SK-N-SH (cell line): ENCODE data around the gene SPATA32. TPM values are rescaled to one million over a fixed set of nuclear protein-coding genes. Genes with fewer than 3 reads are reported as not detected.
A peak's percentile ranks its signal among the peaks of the same experiment; 100 is the strongest.

ENCODE experiments used
- CTCF ChIA-PET: fragments of 300-600, 350-600 bp; formaldehyde crosslinking; extraction: SDS; loops from one replicate; lab custom pipeline; 2021; lab: Yijun Ruan, JAX
- POLR2A ChIA-PET: fragments of 350-600 bp; sonication (Branson Sonifier 250); formaldehyde crosslinking; extraction: SDS; loops from one replicate; lab custom pipeline; 2020; ENCODE audit warnings: antibody characterized with exemption, inconsistent platforms; lab: Yijun Ruan, JAX
- DNase-seq: peaks from one replicate; pipeline ENCODE4 v3.0.0; 2012
- H2AFZ ChIP-seq: fragments of 200-600 bp; sonication (generic); 2 replicates; pipeline ENCODE4 v1.8.1; 2016; ENCODE audit warnings: antibody characterized with exemption, mild to moderate bottlenecking, low read depth
- H3F3A ChIP-seq: fragments of 200-600 bp; sonication (generic); replicated peaks from 2 replicates; pipeline ENCODE3; 2016; ENCODE audit warnings: antibody characterized with exemption, mild to moderate bottlenecking; ENCODE audit not compliant: insufficient read depth
- H3K27ac ChIP-seq, 2 experiments: fragments of 200-500 bp in 1 of 2; fragments of 200-600 bp in 1 of 2; sonication (Bioruptor generic) in 1 of 2; sonication (generic), shearing (Covaris generic) in 1 of 2; 2 replicates each; pipeline versions ENCODE4 v1.5.1 to v1.6.1; 2014 to 2016; ENCODE audit warnings: low read depth in 2 of 2, inconsistent platforms in 1 of 2, low read length in 1 of 2, mild to moderate bottlenecking in 1 of 2, mixed read lengths in 1 of 2
- H3K27me3 ChIP-seq: fragments of 200-600 bp; sonication (generic), shearing (Covaris generic); 2 replicates; pipeline ENCODE4 v1.6.1; 2016; ENCODE audit warnings: mixed run types; ENCODE audit not compliant: insufficient read depth
- H3K36me3 ChIP-seq, 2 experiments: fragments of 200-500 bp in 1 of 2; fragments of 200-600 bp in 1 of 2; sonication (Bioruptor generic) in 1 of 2; sonication (generic) in 1 of 2; replicated peaks in 1 of 2; 2 replicates each; pipeline versions ENCODE3 to v1.5.1; 2014 to 2016; ENCODE audit warnings: low read length in 1 of 2, mild to moderate bottlenecking in 1 of 2; ENCODE audit not compliant: insufficient read depth in 2 of 2, control insufficient read depth in 1 of 2
- H3K4me1 ChIP-seq, 2 experiments: fragments of 200-500 bp in 1 of 2; fragments of 200-600 bp in 1 of 2; sonication (Bioruptor generic) in 1 of 2; sonication (generic), shearing (Covaris generic) in 1 of 2; 2 replicates each; pipeline versions ENCODE4 v1.5.1 to v1.6.1; 2014 to 2016; ENCODE audit warnings: low read depth in 1 of 2, low read length in 1 of 2, mixed run types in 1 of 2; ENCODE audit not compliant: insufficient read depth in 2 of 2, control insufficient read depth in 1 of 2
- H3K4me2 ChIP-seq: fragments of 200-600 bp; sonication (generic), shearing (Covaris generic); 2 replicates; pipeline ENCODE4 v1.6.1; 2017; ENCODE audit warnings: mixed run types
- H3K4me3 ChIP-seq, 2 experiments: fragments of 200-500 bp in 1 of 2; fragments of 200-600 bp in 1 of 2; sonication (Bioruptor generic) in 1 of 2; sonication (generic), shearing (Covaris generic) in 1 of 2; 2 replicates each; pipeline versions ENCODE4 v1.5.1 to v1.8.1; 2014 to 2016; ENCODE audit warnings: low read depth in 2 of 2, inconsistent platforms in 1 of 2, low read length in 1 of 2, mild to moderate bottlenecking in 1 of 2, mixed read lengths in 1 of 2, moderate library complexity in 1 of 2
- H3K79me2 ChIP-seq: fragments of 200-600 bp; sonication (generic); 2 replicates; pipeline ENCODE4 v1.8.1; 2017; ENCODE audit warnings: mild to moderate bottlenecking; ENCODE audit not compliant: insufficient read depth
- H3K9ac ChIP-seq: fragments of 200-600 bp; sonication (generic); 2 replicates; pipeline ENCODE4 v1.6.1; 2017; ENCODE audit warnings: mixed run types
- H3K9me2 ChIP-seq: fragments of 200-600 bp; sonication (generic); 2 replicates; pipeline ENCODE4 v1.6.1; 2017; ENCODE audit warnings: mixed run types
- H3K9me3 ChIP-seq: fragments of 200-600 bp; sonication (generic); 2 replicates; pipeline ENCODE4 v1.6.1; 2017; ENCODE audit warnings: mixed run types, mild to moderate bottlenecking, moderate library complexity
- H4K20me1 ChIP-seq: fragments of 200-600 bp; sonication (generic); 2 replicates; pipeline ENCODE4 v1.6.1; 2017; ENCODE audit warnings: mild to moderate bottlenecking, mixed run types; ENCODE audit not compliant: insufficient read depth
- CTCF ChIP-seq: fragments of 200-600 bp; sonication (generic); IDR thresholded peaks from 2 replicates; pipeline ENCODE4 v1.6.1; 2017; ENCODE audit warnings: antibody characterized with exemption, mild to moderate bottlenecking, moderate library complexity
- EP300 ChIP-seq, 2 experiments: IDR thresholded peaks; 2 replicates each; pipeline versions ENCODE4 v1.4.0 to v1.6.1; 2012; ENCODE audit warnings: borderline replicate concordance in 1 of 2, low read depth in 1 of 2, low read length in 1 of 2
- FOXJ3 ChIP-seq: sonication (generic); formaldehyde crosslinking; IDR thresholded peaks from 2 replicates; pipeline ENCODE4 v1.5.1; 2020; ENCODE audit warnings: mild to moderate bottlenecking, missing genetic modification reagents
- FOXM1 ChIP-seq: IDR thresholded peaks from 2 replicates; pipeline ENCODE4 v1.4.0; 2012; ENCODE audit warnings: low read depth, mild to moderate bottlenecking
- GABPA ChIP-seq: IDR thresholded peaks from 2 replicates; pipeline ENCODE4 v1.4.0; 2012; ENCODE audit warnings: low read depth, mild to moderate bottlenecking
- GATA2 ChIP-seq: sonication (generic); formaldehyde crosslinking; IDR thresholded peaks from 2 replicates; pipeline ENCODE4 v1.5.0; 2020; ENCODE audit warnings: mild to moderate bottlenecking, missing genetic modification reagents
- IRF3 ChIP-seq: fragments of 150-350 bp; IDR thresholded peaks from 2 replicates; pipeline ENCODE4 v1.6.1; 2016; ENCODE audit warnings: mild to moderate bottlenecking, low read depth, low read length
- MEF2A ChIP-seq: IDR thresholded peaks from 2 replicates; pipeline ENCODE4 v1.4.0; 2012; ENCODE audit warnings: low read depth, borderline replicate concordance
- MXI1 ChIP-seq: IDR thresholded peaks from 2 replicates; pipeline ENCODE4 v1.6.1; 2012; ENCODE audit warnings: mild to moderate bottlenecking, low read depth, low read length, improper control_type of control experiment
- NRF1 ChIP-seq: IDR thresholded peaks from 2 replicates; pipeline ENCODE4 v1.6.1; 2012; ENCODE audit warnings: low read depth, mild to moderate bottlenecking, low read length
- POLR2AphosphoS5 ChIP-seq: IDR thresholded peaks from 2 replicates; pipeline ENCODE4 v1.6.1; 2012; ENCODE audit warnings: low read depth, low read length
- RAD21 ChIP-seq: IDR thresholded peaks from 2 replicates; pipeline ENCODE4 v1.6.1; 2012; ENCODE audit warnings: mild to moderate bottlenecking, low read length
- REST ChIP-seq: IDR thresholded peaks from 2 replicates; pipeline ENCODE4 v1.6.1; 2012; ENCODE audit warnings: mild to moderate bottlenecking, low read depth, low read length, moderate library complexity
- SIN3A ChIP-seq: IDR thresholded peaks from 2 replicates; pipeline ENCODE4 v1.6.1; 2012; ENCODE audit warnings: low read depth, mild to moderate bottlenecking, low read length, moderate library complexity, borderline replicate concordance
- SMC3 ChIP-seq: IDR thresholded peaks from 2 replicates; pipeline ENCODE4 v1.6.1; 2012; ENCODE audit warnings: low read depth, low read length, improper control_type of control experiment
- TCF12 ChIP-seq: IDR thresholded peaks from 2 replicates; pipeline ENCODE4 v1.4.0; 2012
- USF1 ChIP-seq: IDR thresholded peaks from 2 replicates; pipeline ENCODE4 v1.4.0; 2012; ENCODE audit warnings: low read depth, borderline replicate concordance
- WGBS: methylation state at CpG from one replicate; pipeline ENCODE4 v1.1.6; 2017; ENCODE audit warnings: low lambda C conversion rate; 5-methylcytosine and 5-hydroxymethylcytosine counted together
- polyA plus RNA-seq, 3 experiments: library from polyadenylated mRNA; depleted of rRNA; stranded (reverse); fragments of >200 nt; gene quantifications; 2 replicates each; pipeline ENCODE4 v1.2.3, GENCODE V29; 2012

Gene SPATA32
- polyA plus RNA-seq, 1 of the 3 experiments (the other 2 are of a cell fraction) = not detected

- TF ChIP-seq EP300 (IDR thresholded peaks at IDR 0.05; ENCODE audit: borderline replicate concordance in 1 of 2, low read depth in 1 of 2, low read length in 1 of 2) (no peak), MXI1 (no peak), TCF12 (no peak), RAD21 (peak; percentile 24; the same call in 1 of the 2 replicates), GATA2 (CRISPR knock-in tag) (no peak), CTCF (peak; percentile 42), REST (no peak), USF1 (no peak), MEF2A (no peak)
Observed at GRCh38 chr17:45284176-45285140, 22.6 kb upstream of the SPATA32 start (continued).

GRCh38 chr17:45283711-45284110 is 21.8 kb upstream of the SPATA32 start:
- CTCF ChIA-PET = interaction anchor here (0.6 to 1.7 kb wide), 9 partner anchors 16 to 1433 kb away, joined by 3 to 12 read pairs (median 3); partner anchors contain the start of gene MAP3K14
- peaks cover 25% of the 10 kb centered on the region for H3F3A ChIP-seq
- peaks cover 46 to 57% of the 10 kb centered on the region in 2 experiments for H3K36me3 ChIP-seq
- peaks cover 0 to 28% of the 10 kb centered on the region in 2 experiments; a peak in 2 of 4 replicates for H3K4me1 ChIP-seq
- H3K4me2 ChIP-seq = no peak overlapping the region
- no peak overlapping the region for H2AFZ ChIP-seq
- no peak overlapping the region for H3K27ac ChIP-seq
- H3K4me3 ChIP-seq = no peak overlapping the region
- no peaks in the 10 kb centered on the region for H3K9me3 ChIP-seq
- H3K9ac ChIP-seq = no peak overlapping the region
- H3K79me2 ChIP-seq = peaks cover 11% of the 10 kb centered on the region; the same call in 1 of the 2 replicates
- no peaks in the 10 kb centered on the region for H3K27me3 ChIP-seq
- DNase-seq = no peak
- TF ChIP-seq MEF2A (no peak), FOXJ3 (CRISPR knock-in tag) (no peak), IRF3 (no peak), NRF1 (no peak), SIN3A (no peak), POLR2AphosphoS5 (no peak), USF1 (no peak), FOXM1 (no peak), GABPA (no peak), SMC3 (no peak)
- 75% methylated on average over 10 of the region's 10 CpGs for WGBS
- POLR2A ChIA-PET = interaction anchor here (0.6 kb wide), 1 partner anchor 9 kb away, joined by 4 read pairs; no protein-coding TSS in a partner anchor
- H3K9me2 ChIP-seq = no peaks in the 10 kb centered on the region
- 0 out of 2 replicates have a peak, but pooled peaks cover 2% of the 10 kb centered on the region for H4K20me1 ChIP-seq
